ENCODE measurements around the gene TSPAN14.

- TF ChIP-seq CTCF (IDR thresholded peaks at IDR 0.05) (no peak), POLR2A (IDR thresholded peaks at IDR 0.05) (no peak), POLR2AphosphoS5 (IDR thresholded peaks at IDR 0.05) (no peak)
Measured at GRCh38 chr10:80579181-80579763, 125.2 kb downstream of the TSPAN14 start.
